Erythroblast (primary cell): ENCODE results near the gene SDSL.

Source experiments
- GATA1 ChIP-seq: IDR thresholded peaks from 2 replicates; pipeline ENCODE4 v1.6.1; 2011; ENCODE audit warnings: low read depth, mild to moderate bottlenecking, control low read depth, low read length, moderate library complexity
- POLR2A ChIP-seq: IDR thresholded peaks from 2 replicates; pipeline ENCODE4 v1.6.1; 2011; ENCODE audit warnings: mild to moderate bottlenecking, low read length

DNA sequence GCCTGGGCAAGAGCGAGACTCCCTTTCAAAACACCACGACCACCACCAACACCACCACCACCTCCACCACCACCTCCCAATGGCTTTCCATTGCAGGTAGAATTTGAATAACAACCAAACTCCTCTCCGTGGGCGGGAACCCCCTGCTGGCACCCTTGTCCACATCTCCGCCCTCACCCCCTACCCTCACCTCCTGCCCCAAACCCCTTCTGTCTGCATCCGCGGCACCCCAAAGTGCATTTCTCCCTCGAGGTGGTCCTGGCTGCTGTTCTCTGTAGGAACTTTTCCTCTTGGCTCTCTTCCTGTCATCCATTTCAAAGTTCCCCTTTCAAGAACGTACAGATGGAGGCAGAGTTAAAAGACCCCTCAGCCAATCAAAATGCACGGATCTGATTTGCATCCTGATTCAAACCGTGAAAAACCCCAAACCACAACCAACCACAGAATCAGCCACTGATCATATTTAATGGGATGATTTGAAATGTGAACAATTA lies 3.8 kb downstream of the SDSL start:
- TF ChIP-seq POLR2A (no peak), GATA1 (no peak)
